Sigmoid colon (tissue), 3 donors: ENCODE measurements around the gene C17orf107.

Experiments
- POLR2A ChIP-seq, 2 donors: fragments of 450-650 bp; IDR thresholded peaks; one replicate each; pipeline ENCODE4 v1.6.1; 2016; ENCODE audit warnings: antibody characterized with exemption in 2 of 2, mild to moderate bottlenecking in 2 of 2, moderate library complexity in 2 of 2
- TF ChIP-seq, protein P1 (sequence below), 4 experiments: fragments of 450-650 bp in 3 of 4; fragments of 200-600 bp in 1 of 4; IDR thresholded peaks; one replicate each; pipeline ENCODE4 v1.5.1; 2016 to 2019; ENCODE audit warnings: antibody characterized with exemption in 4 of 4, mild to moderate bottlenecking in 3 of 4, moderate library complexity in 2 of 4

DNA sequence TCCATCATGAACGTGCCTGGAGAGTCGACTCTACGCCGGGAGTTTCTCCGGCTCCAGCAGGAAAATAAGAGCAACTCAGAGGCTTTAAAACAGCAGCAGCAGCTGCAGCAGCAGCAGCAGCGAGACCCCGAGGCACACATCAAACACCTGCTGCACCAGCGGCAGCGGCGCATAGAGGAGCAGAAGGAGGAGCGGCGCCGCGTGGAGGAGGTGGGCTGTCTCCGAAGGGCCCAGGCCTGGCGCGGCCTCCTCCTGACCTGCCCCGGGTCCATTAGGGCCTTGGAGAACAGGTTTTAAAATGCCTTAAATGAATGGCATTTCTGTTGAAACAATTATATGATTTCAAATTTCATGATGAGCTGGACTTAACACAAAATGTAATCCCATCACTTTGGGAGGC lies 11.8 kb upstream of the C17orf107 start:
- no peak for TF ChIP-seq POLR2A (IDR thresholded peaks at IDR 0.05)
- TF ChIP-seq, protein P1, sequence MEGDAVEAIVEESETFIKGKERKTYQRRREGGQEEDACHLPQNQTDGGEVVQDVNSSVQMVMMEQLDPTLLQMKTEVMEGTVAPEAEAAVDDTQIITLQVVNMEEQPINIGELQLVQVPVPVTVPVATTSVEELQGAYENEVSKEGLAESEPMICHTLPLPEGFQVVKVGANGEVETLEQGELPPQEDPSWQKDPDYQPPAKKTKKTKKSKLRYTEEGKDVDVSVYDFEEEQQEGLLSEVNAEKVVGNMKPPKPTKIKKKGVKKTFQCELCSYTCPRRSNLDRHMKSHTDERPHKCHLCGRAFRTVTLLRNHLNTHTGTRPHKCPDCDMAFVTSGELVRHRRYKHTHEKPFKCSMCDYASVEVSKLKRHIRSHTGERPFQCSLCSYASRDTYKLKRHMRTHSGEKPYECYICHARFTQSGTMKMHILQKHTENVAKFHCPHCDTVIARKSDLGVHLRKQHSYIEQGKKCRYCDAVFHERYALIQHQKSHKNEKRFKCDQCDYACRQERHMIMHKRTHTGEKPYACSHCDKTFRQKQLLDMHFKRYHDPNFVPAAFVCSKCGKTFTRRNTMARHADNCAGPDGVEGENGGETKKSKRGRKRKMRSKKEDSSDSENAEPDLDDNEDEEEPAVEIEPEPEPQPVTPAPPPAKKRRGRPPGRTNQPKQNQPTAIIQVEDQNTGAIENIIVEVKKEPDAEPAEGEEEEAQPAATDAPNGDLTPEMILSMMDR (IDR thresholded peaks at IDR 0.05), result no peak
